ELF-1 (cell line): ENCODE data around the gene SMAD2.

Experiments used
- DNase-seq: peaks from one replicate; pipeline ENCODE4 v3.0.0-alpha.2; 2016; ENCODE audit warnings: low read depth, low spot score

Gene SMAD2

GRCh38 chr18:47898055-47898454 is 32.4 kb downstream of the SMAD2 start:
- no peak for DNase-seq

GRCh38 chr18:47895565-47896250 is 34.8 kb downstream of the SMAD2 start:
- DNase-seq = no peak

DNA sequence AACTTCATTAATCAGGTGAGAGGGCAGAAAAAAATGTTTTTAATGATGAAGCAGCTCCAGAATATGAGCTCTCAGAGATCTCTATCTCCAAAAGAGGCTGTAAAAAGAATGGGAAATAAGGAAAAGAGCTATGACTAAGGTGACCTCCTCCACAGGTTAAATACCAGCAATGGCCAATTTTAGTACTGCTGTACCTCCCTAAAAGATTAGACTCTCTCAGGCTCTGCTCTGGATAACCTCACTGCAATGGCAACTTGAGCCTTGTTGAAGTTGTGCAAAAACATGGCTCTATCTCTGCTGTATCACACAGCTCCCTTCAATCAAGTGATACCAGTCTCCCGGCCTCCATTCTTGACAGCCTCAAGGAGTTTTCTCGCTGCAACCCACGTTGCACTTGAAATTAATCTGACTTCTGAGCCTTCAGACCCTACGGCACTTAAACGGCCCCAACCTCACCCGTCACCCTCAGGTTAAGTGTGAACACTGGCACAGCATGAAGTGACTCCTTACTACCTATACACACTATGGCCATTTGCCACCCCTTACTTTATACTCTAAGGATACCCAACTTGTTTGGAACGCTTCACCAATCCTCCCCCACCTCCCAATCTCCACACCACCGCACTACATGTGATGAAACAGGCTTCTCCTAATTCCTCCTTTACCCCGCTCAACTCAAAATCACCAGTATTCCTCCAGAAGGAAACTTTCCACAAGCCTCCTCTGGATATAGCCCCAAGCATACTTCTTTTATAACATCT is 36.3 kb downstream of the SMAD2 start:
- DNase-seq = no peak

GRCh38 chr18:47893047-47893446 is 37.4 kb downstream of the SMAD2 start:
- DNase-seq = no peak

DNA sequence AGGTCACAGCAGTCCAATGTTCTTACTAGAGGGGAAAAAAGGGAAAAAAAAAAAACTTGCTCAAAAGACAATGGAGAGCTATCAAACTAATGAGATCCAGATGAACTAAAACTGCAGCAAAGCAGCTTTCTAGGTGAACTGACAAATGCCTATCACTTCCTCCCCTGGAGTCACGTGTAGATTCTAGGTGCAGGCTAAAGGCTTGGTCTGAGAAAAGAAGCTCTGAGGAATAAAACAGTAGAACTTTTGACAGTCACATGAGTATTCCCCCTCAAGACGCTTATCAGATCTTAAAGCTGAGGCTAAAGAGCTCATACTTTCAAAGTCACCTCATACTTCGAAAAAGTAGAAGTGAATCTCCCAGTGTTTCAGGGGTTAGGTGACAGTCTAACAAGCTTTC is 42.3 kb downstream of the SMAD2 start:
- DNase-seq = no peak

- DNase-seq = no peak
Observed at GRCh38 chr18:47887227-47887626, 43.2 kb downstream of the SMAD2 start.

DNA sequence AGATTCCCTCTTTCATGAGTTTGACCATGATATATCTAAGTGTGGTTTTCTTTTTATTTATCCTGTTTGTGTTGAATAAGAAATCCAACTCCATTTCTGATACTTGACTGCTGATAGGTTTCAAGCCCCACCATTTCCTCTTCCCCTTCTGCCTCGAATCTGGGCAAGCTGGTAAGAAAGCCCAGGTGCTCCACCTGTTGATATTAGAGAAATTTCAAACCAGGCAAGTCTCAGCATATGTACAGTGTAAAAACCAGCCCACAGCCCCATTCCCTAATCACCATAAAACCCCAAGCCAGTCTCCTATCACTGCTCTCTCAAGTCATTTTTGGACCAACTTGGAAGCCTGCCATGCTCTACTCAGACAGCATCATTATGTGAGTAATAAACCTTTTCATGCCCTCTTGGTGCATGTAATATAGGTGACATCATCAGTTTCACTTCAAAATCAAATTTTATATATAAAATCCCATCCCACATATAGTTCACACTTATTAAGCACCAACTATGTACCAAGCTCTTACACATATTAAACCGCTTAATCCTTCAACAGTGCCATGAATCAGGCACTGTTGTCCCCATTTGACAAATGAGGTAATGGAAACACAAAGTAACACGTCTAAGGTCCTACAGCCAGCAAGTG is 46.6 kb downstream of the SMAD2 start:
- DNase-seq = no peak

- DNase-seq = no peak
Observed at GRCh38 chr18:47882641-47883040, 47.8 kb downstream of the SMAD2 start.

DNA sequence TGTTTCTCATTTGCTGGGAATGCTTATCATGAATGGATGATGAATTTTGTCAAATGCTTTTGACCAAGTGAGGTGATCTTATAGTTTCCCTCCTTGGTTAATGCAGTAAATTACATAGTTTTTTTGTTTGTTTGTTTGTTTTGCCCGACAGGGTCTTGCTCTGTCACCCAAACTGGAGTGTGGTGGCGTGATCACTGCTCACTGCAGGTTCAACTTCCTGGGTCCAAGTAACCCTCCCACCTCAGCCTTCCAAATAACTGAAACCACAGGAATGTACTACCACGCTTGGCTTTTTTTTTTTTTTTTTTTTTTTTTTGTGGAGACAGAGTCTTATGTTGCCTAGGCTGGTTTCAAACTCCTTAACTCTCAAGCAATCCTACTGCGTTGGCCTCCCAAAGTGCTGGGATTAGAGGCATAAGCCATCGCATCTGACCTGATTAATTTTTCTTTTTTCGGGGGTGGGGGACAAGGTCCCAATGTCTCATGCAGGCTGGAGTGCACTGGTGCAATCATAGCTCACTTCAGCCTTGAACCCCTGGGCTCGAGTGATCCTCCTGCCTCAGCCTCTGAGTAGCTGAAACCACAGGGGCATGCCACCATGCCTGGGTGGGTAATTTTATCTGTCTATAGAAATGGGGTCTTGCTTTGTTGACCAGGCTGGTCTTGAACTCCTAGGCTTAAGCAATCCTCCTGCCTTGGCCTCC is 48.6 kb downstream of the SMAD2 start:
- no peak for DNase-seq

DNA sequence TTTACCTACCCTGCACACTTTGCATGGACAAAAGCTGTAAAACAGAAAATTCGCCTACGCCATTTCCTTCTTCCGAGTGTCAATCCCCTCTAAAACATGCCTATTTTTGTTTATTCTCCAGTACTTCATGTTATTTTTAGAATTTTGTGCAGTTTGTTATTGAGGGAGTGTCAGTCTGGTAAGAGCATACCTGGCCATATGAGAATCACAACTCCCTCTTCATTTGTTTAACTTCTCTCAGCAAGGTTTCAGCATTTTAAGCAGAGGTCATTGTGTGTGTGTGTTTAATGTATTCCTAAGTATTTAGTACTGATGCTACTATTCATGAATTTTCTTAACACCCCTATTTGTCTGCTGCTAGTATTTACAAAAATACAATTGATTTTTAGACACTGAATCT is 49.4 kb downstream of the SMAD2 start:
- no peak for DNase-seq

DNA sequence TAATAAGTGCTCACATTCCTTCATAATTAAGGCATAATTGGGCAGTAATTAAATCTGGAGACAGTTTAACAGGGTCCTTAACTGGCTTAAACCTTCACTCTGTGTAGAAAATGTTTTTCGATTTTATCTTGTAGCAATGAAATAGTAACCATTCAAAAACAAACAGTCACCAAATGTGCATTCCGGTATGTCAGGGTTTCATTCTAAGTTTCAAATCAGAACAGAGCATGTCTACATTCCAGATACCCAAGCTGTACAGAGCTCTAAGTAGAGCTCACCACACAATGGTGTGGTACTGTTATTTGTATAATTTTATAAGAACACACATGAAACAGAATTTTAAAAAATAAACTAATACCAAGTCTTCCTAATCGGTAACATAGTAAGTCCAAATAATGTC is 52.6 kb downstream of the SMAD2 start:
- no peak for DNase-seq

- DNase-seq = no peak
Observed at GRCh38 chr18:47876813-47877212, 53.6 kb downstream of the SMAD2 start.

- no peak for DNase-seq
Observed at GRCh38 chr18:47873625-47874024, 56.8 kb downstream of the SMAD2 start.

GRCh38 chr18:47872426-47872825 is 58.0 kb downstream of the SMAD2 start:
- DNase-seq = no peak

GRCh38 chr18:47871288-47871687 is 59.2 kb downstream of the SMAD2 start:
- DNase-seq = no peak

DNA sequence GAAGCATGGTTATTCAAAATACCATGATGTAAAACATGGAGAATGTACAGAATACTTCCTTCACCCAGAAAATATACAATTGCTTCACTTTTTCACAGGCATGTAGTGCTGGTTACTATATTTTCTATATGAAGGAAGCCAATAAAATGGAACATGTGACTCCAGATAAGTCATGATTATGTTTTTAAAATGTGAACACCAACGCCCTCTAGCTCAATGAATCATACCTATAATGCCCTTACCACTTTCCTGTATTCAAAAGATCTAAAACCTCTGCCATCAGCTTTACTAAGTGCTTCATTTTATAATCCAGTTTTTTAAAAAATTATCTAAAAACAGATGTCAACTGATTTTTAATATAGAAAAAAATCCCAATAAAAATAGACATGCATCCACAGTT is 59.9 kb downstream of the SMAD2 start:
- DNase-seq = no peak

DNA sequence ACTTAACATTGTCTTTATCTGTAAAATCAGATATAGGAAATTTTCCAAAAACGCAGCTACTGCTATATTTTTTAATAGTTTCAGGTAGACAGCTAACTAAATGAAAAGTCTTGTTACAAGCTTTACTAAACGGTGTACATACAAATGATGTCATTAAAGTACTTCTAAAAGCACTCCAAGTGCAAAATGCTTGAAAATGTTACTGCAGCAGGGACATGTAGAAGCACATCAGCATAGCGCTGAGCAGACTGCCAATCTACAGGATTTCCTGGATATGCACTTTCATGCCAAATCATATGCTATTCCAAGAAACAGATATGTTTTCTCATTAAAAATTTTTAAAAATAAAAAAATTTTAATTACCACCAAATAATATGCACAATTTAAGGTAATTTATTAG is 61.7 kb downstream of the SMAD2 start:
- DNase-seq = no peak

- DNase-seq = no peak
Observed at GRCh38 chr18:47865183-47865582, 65.3 kb downstream of the SMAD2 start.

DNA sequence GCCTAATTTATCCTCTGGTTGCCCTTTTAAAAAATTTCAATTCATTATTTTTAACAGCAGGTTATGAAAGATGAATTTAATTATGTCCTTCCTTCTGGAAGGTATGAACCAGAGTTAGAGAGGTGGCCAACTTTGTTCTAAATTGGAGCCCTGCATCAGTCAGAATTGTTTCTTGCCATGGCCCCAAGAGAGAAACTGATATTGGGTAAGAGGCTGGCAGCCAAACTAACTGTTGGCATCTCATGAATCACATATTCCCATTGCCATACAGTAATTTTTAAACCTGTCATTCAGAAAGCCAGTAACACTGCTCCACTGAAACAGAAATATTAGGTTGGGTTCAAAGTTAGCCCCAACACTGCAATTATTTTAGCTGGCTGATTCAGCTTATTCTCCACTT is 67.4 kb downstream of the SMAD2 start:
- DNase-seq = no peak

- DNase-seq = no peak
Observed at GRCh38 chr18:47858607-47859006, 71.9 kb downstream of the SMAD2 start.

DNA sequence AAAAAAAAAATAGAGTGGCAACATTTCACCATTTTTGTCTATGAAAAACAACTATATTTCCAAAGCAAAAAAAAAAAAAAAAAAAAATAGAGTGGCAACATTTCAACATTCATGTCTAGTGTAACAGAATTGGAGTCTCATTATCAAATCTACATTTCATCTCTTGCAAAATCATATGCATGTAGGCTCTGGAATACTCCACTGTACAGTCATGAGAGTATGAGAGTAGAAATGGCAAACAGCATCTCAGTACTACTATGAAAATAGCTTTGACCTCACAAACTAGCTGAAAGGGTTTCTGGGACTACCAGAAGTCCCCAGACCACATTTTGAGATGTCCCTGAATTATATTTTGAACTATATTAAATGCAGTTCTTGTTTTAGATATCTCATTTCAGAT is 82.8 kb downstream of the SMAD2 start:
- DNase-seq = no peak

DNA sequence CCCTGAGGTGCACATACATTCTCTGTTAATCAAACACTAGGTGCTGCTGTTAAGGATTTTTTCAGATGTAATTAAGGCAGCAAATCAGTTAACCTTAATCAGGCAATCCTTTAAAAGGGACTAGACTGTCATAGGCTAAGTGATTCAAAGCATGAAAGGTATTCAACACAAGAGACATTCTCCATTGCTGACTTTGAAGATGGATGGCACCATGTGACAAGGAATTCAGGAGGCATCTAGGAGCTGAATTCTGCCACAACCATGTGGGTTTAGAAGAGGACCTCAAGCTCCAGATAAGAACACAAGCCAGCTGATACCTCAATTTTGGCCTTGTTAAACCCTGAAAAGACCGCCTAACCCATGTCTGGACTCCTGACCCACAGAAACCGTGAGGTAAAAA is 84.0 kb downstream of the SMAD2 start:
- no peak for DNase-seq
